ENCODE measurements around the gene PTEN. TPM values are rescaled to one million over a fixed set of nuclear protein-coding genes. Genes with fewer than 3 reads are reported as not detected.
"Not testable (repeated sequence)": the region's sequence is repeated elsewhere in the genome, so short reads cannot be mapped to it uniquely, and the experiment has no call there.

The PTEN gene
- polyA plus RNA-seq, 4 donors = 57.5 to 84.0 (median 70.2) TPM

DNA sequence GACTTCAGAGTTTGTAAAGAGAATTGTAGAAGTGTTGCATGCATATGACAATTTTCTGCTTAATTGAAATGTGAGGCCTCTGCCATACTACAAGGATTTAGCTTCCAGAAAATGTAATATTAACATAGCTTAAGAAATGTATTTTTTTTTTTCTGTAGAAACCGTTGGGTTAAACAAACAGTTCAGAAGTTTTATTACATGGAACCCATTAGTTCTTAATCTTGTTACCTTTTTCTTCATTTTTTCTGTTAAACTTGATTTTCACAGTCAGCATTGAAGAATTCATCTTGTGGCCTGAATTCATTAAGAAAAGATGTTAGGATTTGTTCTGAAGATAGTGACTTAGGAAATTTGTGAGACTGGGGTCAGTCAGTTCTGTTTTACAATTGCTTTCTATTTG, 4.9 kb downstream of the PTEN start:
- DNase-seq (ENCODE audit: low read depth in 4 of 4, low spot score in 3 of 4) = no peak

DNA sequence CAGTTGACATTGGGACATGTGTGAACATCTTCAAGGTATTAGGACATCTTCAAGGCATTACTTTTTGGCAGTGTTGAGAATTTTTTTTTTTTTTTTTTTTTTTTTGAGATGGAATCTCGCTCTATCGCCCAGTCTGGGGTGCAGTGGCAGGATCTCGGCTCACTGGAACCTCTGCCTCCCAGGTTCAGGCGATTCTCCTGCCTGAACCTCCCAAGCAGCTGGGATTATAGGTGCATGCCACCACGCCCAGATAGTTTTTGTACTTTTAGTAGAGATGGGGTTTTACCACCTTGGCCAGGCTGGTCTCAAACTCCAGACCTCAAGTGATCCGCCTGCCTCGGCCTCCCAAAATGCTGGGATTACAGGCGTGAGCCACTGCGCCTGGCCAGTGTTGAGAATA, 5.7 kb downstream of the PTEN start:
- not testable (repeated sequence) for DNase-seq (ENCODE audit: low read depth in 4 of 4, low spot score in 3 of 4)

DNA sequence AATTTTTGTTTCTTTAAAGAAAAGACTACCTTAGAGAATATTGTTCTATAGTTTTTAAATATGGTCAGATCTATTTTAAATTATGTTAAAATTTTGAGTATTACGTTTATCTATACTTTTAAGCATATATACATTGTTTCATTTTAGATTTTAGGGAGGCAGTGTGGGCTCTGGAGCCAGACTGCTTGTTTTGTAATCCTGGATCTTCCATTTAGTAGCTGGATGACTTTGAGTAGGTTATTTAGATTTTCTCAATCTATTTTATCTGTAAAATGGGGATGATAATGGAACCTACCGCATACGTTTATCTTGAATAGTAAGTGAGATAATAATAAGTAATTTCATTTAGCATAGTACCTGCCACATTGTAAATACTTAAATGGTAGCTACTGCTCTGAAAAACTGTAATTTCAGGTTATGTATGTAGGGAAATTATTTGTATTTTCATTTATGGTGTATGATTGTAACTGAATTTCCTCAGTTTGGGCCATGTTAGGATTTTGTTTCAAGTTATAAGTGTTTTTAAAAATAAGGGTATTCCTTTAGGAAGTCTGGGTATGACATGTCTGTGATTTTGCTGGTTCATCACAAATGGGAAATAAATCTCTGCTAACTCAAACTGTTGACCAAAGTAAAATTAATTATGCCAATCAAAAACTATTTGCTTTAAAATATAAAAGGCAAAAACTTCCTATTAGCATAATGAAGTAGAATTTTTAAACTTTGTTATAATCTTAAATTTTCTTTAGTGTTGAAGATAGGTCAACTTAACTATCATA, 6.5 kb downstream of the PTEN start:
- no peak for DNase-seq (ENCODE audit: low read depth in 4 of 4, low spot score in 3 of 4)

DNA sequence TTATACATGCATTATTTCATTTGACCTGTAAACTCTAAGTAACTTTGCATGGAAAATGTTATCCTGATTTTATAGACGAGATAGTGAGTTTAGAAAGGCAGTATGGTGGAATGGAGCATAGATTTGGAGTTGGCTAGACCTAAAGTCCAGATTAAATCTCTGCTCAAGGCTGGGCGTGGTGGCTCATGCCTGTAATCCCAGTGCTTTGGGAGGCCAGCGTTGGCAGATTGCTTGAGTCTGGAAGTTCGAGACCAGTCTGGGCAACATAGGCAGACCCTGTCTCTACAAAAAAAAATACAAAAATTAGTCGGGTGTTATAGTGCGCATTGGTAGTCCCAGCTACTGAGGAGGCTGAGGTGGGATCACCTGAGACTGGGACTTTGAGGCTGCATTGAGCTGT, 9.4 kb downstream of the PTEN start:
- DNase-seq (ENCODE audit: low read depth in 4 of 4, low spot score in 3 of 4) = no peak

DNA sequence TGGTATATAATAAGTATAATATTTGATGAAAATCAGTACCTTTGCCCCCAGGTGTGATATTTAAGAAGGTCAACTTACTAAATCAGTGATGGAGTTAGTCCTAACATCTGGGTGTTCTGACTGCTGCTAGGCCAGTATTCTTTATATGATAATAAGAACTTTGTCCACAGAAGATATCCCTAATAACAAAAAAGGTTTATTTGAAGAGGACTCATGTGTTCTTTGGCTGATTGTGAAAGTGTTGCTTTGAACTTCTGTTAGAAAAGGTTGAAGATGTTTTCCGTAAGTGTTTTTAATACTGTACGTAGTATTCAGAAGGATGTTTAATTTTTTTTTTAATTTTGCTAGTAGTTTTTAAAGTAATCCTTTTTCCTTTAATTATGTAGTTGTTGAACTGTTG, 10.2 kb downstream of the PTEN start:
- DNase-seq (ENCODE audit: low read depth in 4 of 4, low spot score in 3 of 4) = no peak

DNA sequence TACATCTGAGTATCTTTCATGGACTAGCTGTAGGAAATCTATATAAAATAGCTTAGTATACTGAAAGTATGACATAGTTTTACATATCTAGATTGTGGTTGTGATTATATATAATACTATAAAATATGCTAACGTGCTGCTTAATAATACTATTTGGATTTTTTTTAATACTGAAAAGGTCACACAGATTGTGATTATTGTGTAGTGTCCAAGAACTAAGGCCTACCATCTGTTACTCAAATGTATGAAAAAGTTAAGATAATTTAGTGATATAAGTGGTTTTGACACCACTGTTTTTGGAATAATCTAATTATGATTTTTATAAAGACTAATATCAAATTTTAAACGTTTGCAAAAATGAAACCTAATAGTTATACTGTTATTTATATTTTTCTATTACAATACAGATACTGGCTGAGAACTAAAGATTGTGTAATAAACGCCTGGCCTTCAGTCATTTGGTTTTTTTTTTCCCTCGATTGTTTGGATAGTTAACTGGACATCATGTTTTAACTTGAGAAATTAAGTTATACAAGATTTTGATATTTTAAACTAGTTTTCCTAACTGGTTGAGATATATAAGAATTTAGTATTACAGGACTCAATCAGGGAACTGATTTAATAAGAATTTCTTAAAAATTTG, 12.6 kb downstream of the PTEN start:
- DNase-seq (ENCODE audit: low read depth in 4 of 4, low spot score in 3 of 4) = no peak

DNA sequence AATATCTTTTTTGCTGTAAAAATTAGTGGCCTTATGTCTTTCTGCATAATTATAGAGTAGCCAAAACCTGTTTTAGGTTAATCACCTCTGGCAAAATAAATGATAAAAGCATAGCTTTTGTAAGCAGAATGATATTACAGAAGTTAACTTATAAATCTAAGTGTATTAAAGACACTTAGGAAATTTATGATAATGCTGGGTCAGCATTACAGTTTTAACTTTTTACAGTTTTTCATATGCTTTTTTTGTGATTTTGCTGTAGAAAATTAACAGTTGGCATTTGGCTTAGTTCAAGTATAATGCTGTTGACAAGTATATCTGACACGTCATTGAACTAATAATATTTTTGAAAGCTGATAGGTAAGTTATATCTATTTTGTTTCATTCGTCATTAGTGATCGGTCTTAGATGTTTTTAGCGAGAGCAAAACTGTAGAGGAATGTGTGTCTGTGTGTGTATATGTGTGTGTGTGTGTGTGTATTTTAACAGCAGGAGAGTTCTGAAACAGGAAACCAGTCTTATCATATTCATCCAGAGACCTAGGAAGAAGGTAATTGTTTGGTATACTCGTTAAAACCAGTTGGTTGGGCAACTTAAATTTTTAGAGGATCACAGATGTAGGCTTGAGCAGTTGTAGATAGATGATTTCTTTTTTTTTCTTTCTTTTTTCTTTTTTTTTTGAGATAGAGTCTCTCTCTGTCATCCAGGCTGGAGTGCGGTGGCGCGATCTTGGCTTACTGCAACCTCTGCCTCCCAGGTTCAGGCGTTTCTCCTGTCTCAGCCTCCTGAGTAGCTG, 15.4 kb downstream of the PTEN start:
- DNase-seq (ENCODE audit: low read depth in 4 of 4, low spot score in 3 of 4) = no peak

DNA sequence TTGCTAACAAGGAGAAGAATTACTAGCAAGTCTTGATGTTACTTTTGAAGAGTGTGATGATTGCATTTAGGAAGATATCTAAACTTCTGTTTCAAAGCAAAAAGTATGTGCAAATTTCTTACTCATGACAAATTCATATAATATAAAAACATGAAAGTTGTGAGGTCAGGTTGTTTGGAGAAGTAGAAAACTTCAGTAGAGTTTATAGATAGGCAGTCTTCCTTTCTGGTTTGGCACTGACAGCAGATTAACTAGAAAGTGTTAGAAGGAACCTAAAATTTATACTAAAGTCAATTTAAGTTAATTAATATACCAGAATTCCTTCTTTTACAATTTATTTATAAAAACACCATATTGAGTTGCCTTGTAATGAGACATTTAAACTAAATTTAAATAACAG, 16.9 kb downstream of the PTEN start:
- no peak for DNase-seq (ENCODE audit: low read depth in 4 of 4, low spot score in 3 of 4)

DNA sequence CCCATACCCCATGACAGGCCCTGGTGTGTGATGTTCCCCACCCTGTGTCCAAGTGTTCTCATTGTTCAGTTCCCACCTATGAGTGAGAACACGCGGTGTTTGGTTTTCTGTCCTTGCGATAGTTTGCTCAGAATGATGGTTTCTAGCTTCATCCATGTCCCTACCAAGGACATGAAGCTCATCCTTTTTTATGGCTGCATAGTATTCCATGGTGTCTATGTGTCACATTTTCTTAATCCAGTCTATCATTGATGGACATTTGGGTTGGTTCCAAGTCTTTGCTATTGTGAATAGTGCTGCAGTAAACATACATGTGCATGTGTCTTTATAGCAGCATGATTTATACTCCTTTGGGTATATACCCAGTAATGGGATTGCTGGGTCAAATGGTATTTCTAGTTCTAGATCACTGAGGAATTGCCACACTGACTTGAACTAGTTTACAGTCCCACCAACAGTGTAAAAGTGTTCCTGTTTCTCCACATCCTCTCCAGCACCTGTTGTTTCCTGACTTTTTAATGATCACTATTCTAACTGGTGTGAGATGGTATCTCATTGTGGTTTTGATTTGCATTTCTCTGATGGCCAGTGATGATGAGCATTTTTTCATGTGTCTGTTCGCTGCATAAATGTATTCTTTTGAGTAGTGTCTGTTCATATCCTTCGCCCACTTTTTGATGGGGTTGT, 18.1 kb downstream of the PTEN start:
- DNase-seq (ENCODE audit: low read depth in 4 of 4, low spot score in 3 of 4) = not testable (repeated sequence)

DNA sequence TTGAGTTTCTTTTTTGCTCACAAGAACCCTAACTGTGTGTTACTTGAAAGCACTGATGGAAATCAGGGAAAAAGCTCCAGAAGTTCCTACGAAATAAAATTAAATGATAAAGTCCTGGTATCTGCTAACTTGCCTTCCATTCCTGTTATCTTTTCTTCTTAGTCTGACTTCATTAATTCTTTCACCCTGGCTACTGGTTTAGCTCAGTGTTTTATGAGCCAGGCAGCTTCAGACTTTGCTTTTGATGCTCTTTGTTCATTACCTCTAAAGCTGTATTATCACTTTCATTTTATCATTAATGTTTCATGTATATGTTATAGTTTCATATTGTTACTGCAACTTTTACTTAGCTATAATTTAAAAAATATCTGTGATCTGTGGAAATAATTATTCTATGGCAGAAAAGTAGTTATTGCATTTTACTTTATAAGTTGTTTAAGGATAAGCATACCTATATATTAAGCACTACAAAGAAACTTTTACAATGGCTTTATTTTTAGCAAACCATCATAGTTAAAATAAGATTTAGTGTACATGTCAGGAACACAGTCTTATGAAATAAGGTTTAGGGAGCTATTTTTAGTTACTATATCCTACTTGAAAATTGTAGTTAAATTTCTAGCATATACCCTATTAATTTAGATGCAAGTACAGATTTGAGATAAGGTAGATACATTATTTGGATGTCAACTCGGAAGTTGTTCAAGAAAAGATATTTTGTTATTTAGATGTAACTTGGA, 19.3 kb downstream of the PTEN start:
- no peak for DNase-seq (ENCODE audit: low read depth in 4 of 4, low spot score in 3 of 4)

DNA sequence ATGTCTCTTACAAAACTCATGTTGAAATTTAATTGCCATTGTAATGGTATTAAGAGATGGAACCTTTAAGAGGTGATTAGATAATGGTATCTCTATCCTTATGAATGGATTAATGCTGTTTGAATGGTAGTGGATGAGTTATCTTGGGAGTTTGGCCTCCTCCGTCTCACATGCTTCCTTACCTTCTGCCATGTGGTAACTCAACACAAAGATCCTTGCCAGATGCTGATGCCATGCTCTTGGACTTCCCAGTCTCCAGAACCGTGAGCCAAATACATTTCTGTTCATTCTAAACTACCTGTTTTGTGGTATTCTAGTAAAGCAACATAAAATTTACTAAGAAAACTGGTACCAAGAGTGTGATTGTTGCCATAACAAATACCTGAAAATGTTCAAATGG, 23.2 kb downstream of the PTEN start:
- no peak for DNase-seq (ENCODE audit: low read depth in 4 of 4, low spot score in 3 of 4)

DNA sequence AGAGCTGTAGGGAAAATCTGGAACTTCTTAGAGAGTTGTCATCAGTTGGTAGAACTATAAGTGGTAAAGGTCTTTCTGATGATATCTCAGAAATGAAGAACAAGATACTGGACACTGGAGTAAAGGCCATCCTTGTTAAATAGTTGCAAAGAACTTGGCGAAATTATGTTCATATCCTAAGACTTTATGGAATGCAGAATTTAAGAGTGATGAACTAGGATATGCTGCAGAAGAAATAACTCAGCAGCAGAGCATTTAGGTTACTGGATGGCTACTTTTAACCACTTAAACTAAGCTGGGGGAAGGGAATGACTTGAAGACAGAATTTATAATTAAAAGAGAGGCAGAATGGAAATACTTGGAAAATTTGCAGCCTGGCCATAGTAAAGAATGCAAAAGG, 23.7 kb downstream of the PTEN start:
- no peak for DNase-seq (ENCODE audit: low read depth in 4 of 4, low spot score in 3 of 4)

DNA sequence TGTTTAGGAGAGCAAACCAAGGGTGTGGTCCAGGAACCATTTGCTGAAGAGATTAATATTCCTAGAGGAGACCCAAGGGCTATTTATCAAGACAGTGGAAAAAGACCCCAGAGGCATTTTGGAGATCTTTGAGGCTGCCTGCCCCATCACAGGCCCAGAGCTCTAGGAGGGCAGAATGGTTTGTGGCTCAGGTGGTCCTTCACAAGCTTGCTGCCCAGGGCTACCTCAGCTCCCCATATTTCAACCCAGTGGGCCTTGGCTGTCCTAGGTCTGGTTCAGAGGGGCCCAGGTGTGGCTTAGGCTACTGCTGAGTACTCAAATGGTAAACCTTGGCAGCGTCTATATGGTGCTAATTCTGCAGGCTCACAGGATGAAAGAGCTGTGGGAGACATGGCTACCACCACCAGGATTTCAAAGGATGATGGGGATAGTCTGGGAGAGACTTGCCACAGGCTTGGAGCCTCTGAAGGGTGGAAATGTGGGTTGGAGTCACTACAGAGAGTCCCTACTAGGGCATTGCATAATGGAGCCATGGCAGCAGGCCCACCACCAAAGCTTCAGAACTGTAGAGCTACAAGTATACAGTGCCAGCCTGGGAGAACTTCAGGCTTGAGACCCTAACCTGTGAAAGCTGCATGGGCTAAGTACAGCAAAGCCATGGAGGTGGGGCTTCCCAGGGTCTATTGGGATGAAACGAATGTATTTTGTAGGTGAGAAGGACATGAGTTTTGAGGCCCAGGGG, 24.3 kb downstream of the PTEN start:
- no peak for DNase-seq (ENCODE audit: low read depth in 4 of 4, low spot score in 3 of 4)

DNA sequence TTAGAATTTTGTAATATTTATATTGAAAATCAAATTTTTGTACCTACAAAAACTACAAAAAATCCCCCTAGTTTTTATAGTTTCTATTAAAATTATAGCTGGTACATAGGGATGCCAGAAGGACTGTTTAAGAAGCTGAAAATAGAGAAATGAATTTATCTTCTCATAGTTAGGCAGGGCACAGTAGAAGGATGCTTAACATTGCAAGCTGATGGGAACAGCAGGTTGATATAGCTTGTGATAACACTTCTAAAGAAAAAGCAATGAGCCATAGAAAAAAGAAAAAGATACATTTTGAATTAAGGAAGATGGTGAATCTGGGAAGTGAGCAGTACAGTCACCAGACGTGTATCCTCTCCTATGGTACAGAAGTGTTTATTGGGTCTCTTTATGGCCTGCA, 32.0 kb downstream of the PTEN start:
- DNase-seq (ENCODE audit: low read depth in 4 of 4, low spot score in 3 of 4) = no peak

DNA sequence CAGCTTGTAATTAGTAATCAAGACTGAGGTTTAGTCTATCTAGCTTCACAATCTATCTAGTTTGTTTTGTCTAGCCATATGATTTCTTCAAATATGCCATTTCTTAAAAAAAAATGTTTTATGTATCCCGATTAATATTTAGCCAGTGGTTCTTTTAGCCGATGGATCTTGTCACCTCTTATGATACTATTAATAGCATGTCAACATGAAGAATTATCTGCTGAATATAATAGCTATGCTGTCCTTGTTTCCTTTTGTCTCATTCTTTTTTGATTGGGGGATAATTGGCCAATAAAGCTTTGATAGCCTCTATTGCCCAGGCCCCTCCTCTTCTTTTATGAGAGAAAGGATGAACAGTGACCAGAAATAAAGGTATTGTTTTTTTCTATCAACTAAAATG, 32.8 kb downstream of the PTEN start:
- DNase-seq (ENCODE audit: low read depth in 4 of 4, low spot score in 3 of 4) = no peak

DNA sequence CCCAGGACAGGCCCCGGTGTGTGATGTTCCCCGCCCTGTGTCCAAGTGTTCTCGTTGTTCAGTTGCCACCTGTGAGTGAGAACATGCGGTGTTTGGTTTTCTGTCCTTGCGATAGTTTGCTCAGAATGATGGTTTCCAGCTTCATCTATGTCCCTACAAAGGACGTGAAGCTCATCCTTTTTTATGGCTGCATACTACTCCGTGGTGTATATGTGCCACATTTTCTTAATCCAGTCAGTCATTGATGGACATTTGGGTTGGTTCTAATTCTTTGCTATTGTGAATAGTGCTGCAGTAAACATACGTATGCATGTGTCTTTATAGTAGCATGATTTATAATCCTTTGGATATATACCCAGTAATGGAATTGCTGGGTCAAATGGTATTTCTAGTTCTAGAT, 34.5 kb downstream of the PTEN start:
- not testable (repeated sequence) for DNase-seq (ENCODE audit: low read depth in 4 of 4, low spot score in 3 of 4)

DNA sequence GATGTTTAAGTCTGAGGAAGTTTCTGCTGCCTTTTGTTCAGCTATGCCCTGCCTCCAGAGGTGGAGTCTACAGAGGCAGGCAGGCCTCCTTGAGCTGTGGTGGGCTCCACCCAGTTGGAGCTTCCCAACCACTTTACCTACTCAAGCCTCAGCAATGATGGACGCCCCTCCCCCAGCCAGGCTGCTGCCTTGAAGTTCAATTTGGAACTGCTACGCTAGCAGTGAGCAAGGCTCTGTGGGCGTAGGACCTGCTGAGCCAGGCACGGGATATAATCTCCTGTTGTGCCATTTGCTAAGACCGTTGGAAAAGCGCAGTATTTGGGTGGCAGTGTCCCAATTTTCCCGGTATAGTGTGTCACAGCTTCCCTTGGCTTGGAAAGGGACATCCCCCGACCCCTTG, 40.0 kb downstream of the PTEN start:
- DNase-seq (ENCODE audit: low read depth in 4 of 4, low spot score in 3 of 4) = not testable (repeated sequence)

DNA sequence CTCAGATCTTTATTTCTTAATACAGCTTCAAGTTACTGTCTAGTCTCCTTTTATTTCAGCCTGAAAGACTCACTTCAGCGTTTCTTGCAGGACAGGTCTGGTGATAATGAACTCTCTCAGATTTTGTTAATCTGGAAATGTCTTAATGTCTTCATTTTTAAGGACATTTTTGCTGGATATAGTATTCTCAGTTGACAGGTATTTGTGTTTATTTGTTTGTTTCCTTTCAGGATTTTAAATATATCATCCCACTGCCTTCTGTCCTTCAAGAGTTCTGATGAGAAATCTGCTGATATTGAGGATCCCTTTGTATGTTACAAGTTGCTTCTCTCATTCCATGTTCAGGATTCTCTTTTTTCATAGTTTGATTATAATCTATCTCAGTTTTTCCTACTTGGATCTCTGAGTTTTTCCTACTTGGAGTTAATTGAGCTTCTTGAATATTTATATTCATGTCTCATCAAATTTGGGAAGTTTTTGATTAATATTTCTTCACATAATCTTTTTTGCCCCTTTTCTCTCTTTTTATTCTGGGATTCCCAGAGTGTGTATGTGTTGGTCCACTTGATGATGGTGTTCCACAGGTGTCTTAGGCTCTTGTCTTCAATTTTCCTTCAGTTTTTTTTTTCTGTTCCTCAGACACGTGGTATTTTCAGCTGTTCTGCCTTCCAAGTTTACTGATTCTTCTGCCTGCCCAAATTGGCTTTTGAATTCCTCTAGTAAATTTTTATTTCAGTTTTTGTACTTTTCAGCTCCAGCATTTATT, 49.9 kb downstream of the PTEN start:
- DNase-seq (ENCODE audit: low read depth in 4 of 4, low spot score in 3 of 4) = peak in 2 of 4 donors; percentile 10 to 17

DNA sequence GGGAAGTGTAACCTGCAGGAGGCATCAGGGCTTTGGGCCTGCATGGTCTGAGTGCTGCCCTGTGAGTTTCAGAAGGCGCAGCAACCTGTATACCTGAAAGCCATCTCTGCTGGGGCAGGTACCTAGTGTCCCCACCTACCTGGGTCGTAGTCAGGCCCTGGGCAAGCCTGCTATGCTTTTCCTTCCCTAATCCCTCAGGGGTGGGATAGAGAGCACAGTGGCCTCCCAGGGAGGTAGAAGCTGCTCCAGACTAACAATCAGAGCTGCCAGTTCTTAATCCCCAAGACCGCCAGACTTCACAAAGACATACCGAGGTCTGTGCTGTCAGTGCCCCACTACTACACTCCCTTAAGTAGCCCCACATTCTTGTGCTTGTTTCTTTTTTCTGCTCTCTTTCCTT, 52.0 kb downstream of the PTEN start:
- DNase-seq (ENCODE audit: low read depth in 4 of 4, low spot score in 3 of 4) = no peak
